ENCODE measurements around the gene GET4. TPM values are rescaled to one million over a fixed set of nuclear protein-coding genes. Genes with fewer than 3 reads are reported as not detected.

GET4 gene
- total and polyA plus RNA-seq, 10 of the 15 experiments (the other 5 are each of a cell fraction or from before 2014, with no cell fraction given): 0.66 to 73.8 (median 34.0) TPM

GRCh38 chr7:891291-891690 lies 14.9 kb downstream of the GET4 start:
- H3K27ac ChIP-seq (ENCODE audit: control insufficient read depth, insufficient read depth): no peak overlapping the region

DNA sequence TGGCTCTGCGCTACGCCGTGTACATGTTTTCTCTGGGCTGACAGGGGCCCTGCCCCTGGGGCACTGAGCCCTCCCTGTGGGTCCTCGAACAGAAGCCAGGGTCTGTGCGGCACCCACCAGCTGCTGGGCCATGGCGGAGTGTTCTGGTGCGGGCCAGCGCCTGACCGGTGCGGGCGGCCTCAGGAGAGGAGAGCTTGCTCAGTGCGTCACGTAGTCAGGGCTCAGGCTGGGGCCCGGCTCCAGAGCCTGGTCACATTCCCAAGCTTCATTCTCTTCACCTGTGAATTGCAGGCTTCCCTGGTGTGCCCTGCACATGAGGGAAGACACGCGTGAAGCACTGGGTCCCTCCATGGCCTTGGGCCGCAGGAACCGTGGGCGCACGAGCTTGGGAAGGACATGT lies 15.5 kb downstream of the GET4 start:
- CTCF ChIA-PET: no interaction called here
- no TSS peak for BruUV-seq (replicated peaks)
- intact Hi-C loops (cut with micrococcal nuclease; ENCODE audit: unreplicated experiment) (no loop called here), in situ Hi-C loops (cut with MboI) (no loop called here)
- no peak for DNase-seq (ENCODE audit: low read depth, low spot score)
- H3K9me3 ChIP-seq (replicated peaks; ENCODE audit: control insufficient read depth, insufficient read depth, low read length): no peaks in the 10 kb centered on the region; the same call in 2 of the 3 replicates
- H2AFZ ChIP-seq (ENCODE audit: control insufficient read depth, low read depth, low read length): no peak overlapping the region
- no peak overlapping the region for H3K9ac ChIP-seq (ENCODE audit: control insufficient read depth, insufficient read depth, low read length)
- 99% methylated on average over 20 of the region's 20 CpGs for WGBS (ENCODE audit: insufficient coverage, insufficient replicate concordance, low lambda C conversion rate, missing lambda C conversion rate)
- no peaks in the 10 kb centered on the region for H3K27me3 ChIP-seq (replicated peaks in 1 of 2; ENCODE audit: control insufficient read depth in 2 of 2, insufficient read depth in 2 of 2, low read length in 1 of 2)
- no peak for FAIRE-seq
- ATAC-seq: no peak
- no peaks in the 10 kb centered on the region for H4K20me1 ChIP-seq (ENCODE audit: control insufficient read depth, insufficient read depth)
- H3K79me2 ChIP-seq (ENCODE audit: control insufficient read depth, insufficient read depth, low read length): no peaks in the 10 kb centered on the region
- H3K36me3 ChIP-seq (ENCODE audit: control insufficient read depth in 2 of 2, insufficient read depth in 2 of 2, low read length in 1 of 2): peaks cover 8 to 67% of the 10 kb centered on the region in 2 experiments; a peak in 3 of 4 replicates
- no peak overlapping the region for H3K27ac ChIP-seq (ENCODE audit: control insufficient read depth, insufficient read depth)
- RAD21 ChIA-PET (ENCODE audit: unreplicated experiment): no interaction called here
- no peak overlapping the region for H3K4me3 ChIP-seq
- no peaks in the 10 kb centered on the region for H3K4me1 ChIP-seq (ENCODE audit: control insufficient read depth, insufficient read depth, low read length)
- no peak overlapping the region for H3K4me2 ChIP-seq (ENCODE audit: control insufficient read depth, insufficient read depth)
- POLR2A ChIA-PET: no interaction called here
- SMC1A ChIA-PET (ENCODE audit: uncharacterized antibody, unreplicated experiment): no interaction called here
- TF ChIP-seq POU2F2 (IDR thresholded peaks at IDR 0.05; ENCODE audit: borderline replicate concordance, low read depth, low read length): no peak
- TF ChIP-seq GABPA (IDR thresholded peaks at IDR 0.05; ENCODE audit: low read depth): no peak
- no peak for TF ChIP-seq FOS (IDR thresholded peaks at IDR 0.05; ENCODE audit: borderline replicate concordance, extremely low read depth, insufficient read length)
- TF ChIP-seq, protein P1, sequence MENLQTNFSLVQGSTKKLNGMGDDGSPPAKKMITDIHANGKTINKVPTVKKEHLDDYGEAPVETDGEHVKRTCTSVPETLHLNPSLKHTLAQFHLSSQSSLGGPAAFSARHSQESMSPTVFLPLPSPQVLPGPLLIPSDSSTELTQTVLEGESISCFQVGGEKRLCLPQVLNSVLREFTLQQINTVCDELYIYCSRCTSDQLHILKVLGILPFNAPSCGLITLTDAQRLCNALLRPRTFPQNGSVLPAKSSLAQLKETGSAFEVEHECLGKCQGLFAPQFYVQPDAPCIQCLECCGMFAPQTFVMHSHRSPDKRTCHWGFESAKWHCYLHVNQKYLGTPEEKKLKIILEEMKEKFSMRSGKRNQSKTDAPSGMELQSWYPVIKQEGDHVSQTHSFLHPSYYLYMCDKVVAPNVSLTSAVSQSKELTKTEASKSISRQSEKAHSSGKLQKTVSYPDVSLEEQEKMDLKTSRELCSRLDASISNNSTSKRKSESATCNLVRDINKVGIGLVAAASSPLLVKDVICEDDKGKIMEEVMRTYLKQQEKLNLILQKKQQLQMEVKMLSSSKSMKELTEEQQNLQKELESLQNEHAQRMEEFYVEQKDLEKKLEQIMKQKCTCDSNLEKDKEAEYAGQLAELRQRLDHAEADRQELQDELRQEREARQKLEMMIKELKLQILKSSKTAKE (IDR thresholded peaks at IDR 0.05; ENCODE audit: low read depth, poor library complexity, severe bottlenecking): no peak
- TF ChIP-seq PBX3 (IDR thresholded peaks at IDR 0.05; ENCODE audit: insufficient replicate concordance, low read depth, low read length): no peak
- TF ChIP-seq, protein P2, sequence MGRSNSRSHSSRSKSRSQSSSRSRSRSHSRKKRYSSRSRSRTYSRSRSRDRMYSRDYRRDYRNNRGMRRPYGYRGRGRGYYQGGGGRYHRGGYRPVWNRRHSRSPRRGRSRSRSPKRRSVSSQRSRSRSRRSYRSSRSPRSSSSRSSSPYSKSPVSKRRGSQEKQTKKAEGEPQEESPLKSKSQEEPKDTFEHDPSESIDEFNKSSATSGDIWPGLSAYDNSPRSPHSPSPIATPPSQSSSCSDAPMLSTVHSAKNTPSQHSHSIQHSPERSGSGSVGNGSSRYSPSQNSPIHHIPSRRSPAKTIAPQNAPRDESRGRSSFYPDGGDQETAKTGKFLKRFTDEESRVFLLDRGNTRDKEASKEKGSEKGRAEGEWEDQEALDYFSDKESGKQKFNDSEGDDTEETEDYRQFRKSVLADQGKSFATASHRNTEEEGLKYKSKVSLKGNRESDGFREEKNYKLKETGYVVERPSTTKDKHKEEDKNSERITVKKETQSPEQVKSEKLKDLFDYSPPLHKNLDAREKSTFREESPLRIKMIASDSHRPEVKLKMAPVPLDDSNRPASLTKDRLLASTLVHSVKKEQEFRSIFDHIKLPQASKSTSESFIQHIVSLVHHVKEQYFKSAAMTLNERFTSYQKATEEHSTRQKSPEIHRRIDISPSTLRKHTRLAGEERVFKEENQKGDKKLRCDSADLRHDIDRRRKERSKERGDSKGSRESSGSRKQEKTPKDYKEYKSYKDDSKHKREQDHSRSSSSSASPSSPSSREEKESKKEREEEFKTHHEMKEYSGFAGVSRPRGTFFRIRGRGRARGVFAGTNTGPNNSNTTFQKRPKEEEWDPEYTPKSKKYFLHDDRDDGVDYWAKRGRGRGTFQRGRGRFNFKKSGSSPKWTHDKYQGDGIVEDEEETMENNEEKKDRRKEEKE (IDR thresholded peaks at IDR 0.05): no peak
- no peak for TF ChIP-seq ESRRA (IDR thresholded peaks at IDR 0.05; ENCODE audit: low read length)
- no peak for TF ChIP-seq POLR2AphosphoS2 (IDR thresholded peaks at IDR 0.05; ENCODE audit: low read depth, low read length)
- no peak for TF ChIP-seq BCL11A (IDR thresholded peaks at IDR 0.05; ENCODE audit: low read depth, low read length)

More at GRCh38 chr7:891291-891690, 14.9 kb downstream of the GET4 start:
- no peak for TF ChIP-seq MEF2B (IDR thresholded peaks at IDR 0.05; ENCODE audit: partially characterized antibody, poor library complexity, severe bottlenecking)
- no peak for TF ChIP-seq ETV6 (conservative IDR thresholded peaks at IDR 0.05 in 1 of 2, IDR thresholded peaks at IDR 0.05 in 1 of 2; ENCODE audit: borderline replicate concordance in 1 of 2, low read depth in 1 of 2)
- TF ChIP-seq ZNF217 (IDR thresholded peaks at IDR 0.05): no peak
- TF ChIP-seq IKZF1 (conservative IDR thresholded peaks at IDR 0.05): no peak
- H3K4me2 ChIP-seq (ENCODE audit: control insufficient read depth, insufficient read depth): no peak overlapping the region
- ChIA-PET RAD21 (ENCODE audit: unreplicated experiment) (no interaction called here), POLR2A (no interaction called here), CTCF (no interaction called here), SMC1A (ENCODE audit: uncharacterized antibody, unreplicated experiment) (no interaction called here)
- in situ Hi-C loops (cut with MboI) (no loop called here), intact Hi-C loops (cut with micrococcal nuclease; ENCODE audit: unreplicated experiment) (no loop called here)
- H3K4me3 ChIP-seq: no peak overlapping the region
- H3K36me3 ChIP-seq (ENCODE audit: control insufficient read depth in 2 of 2, insufficient read depth in 2 of 2, low read length in 1 of 2): peaks cover 8 to 71% of the 10 kb centered on the region in 2 experiments; a peak in 3 of 4 replicates
- no peak overlapping the region for H2AFZ ChIP-seq (ENCODE audit: control insufficient read depth, low read depth, low read length)
- DNase-seq (ENCODE audit: low read depth, low spot score): no peak
- no peak overlapping the region for H3K9ac ChIP-seq (ENCODE audit: control insufficient read depth, insufficient read depth, low read length)
- H3K4me1 ChIP-seq (ENCODE audit: control insufficient read depth, insufficient read depth, low read length): no peaks in the 10 kb centered on the region
- ATAC-seq: no peak
- 97% methylated on average over 24 of the region's 29 CpGs for WGBS (ENCODE audit: insufficient coverage, insufficient replicate concordance, low lambda C conversion rate, missing lambda C conversion rate)
- no peak for FAIRE-seq
- H3K79me2 ChIP-seq (ENCODE audit: control insufficient read depth, insufficient read depth, low read length): no peaks in the 10 kb centered on the region
- H4K20me1 ChIP-seq (ENCODE audit: control insufficient read depth, insufficient read depth): no peaks in the 10 kb centered on the region
- no TSS peak for BruUV-seq (replicated peaks)
- no peaks in the 10 kb centered on the region; the same call in 2 of the 3 replicates for H3K9me3 ChIP-seq (replicated peaks; ENCODE audit: control insufficient read depth, insufficient read depth, low read length)
- no peaks in the 10 kb centered on the region for H3K27me3 ChIP-seq (replicated peaks in 1 of 2; ENCODE audit: control insufficient read depth in 2 of 2, insufficient read depth in 2 of 2, low read length in 1 of 2)
